SK-N-MC (cell line): ENCODE measurements around the gene MED31.

Experiments used
- EZH2 ChIP-seq: fragments of 200-600 bp; sonication (generic); IDR thresholded peaks from one replicate; pipeline ENCODE4 v1.6.1; 2017; ENCODE audit warnings: antibody characterized with exemption
- POLR2AphosphoS5 ChIP-seq: IDR thresholded peaks from 2 replicates; pipeline ENCODE4 v1.6.1; 2012; ENCODE audit warnings: mild to moderate bottlenecking, low read depth, low read length, borderline replicate concordance

DNA sequence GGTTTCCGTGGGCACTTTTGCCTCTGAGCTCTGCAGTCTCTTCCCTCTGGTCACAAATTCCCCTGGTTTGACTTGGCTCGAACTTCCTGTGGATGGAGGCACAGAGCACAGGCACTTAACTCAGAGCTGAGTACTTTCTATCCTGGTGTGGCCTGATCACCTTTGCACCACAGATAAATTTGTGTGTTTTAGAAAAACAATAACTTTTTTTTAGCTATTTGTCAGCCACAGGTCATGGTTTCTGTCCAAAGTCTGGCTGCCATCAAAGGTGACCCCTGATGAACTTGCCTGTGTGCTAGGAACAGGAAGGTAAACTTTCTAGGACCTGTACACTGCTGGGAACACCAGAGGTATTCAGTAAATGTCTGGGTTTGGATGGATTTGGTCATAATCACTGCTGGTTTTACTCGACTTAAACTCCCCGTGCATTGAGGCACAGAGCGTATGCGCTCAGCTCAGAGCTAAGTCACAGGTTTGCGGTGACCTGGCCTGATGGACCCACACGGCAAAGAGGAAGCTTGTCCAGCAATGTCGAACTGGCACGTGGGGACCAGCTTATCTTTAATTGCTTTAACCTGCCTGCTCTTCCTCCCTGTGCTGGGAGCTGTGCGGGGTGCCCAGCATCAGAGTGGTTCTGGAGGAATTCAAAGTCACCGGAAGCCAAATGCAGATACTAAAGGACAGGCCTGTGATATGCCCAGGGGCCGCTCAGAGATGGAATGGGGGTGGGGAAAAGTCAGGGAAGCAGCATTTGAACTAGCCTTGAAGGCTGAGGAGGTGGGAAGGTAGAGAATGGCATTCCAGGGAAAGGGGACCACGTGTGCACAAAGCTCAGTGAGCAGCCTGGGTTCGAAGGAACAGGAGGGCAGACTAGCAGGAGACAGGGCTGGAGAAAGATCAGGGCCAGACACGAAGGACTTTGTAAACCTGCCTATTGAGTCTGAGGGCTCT, 48.9 kb upstream of the MED31 start:
- TF ChIP-seq POLR2AphosphoS5 (no peak), EZH2 (no peak)
